Mucosa of descending colon (tissue), 3 donors: ENCODE measurements around the gene NEMP2. TPM values are rescaled to one million over a fixed set of nuclear protein-coding genes. Genes with fewer than 3 reads are reported as not detected.
"Not testable (repeated sequence)": the region's sequence is repeated elsewhere in the genome, so short reads cannot be mapped to it uniquely, and the experiment has no call there.

ENCODE experiments used
- ATAC-seq: fragments of 200-7000 bp; cut with Tn5 transposase; one replicate; pipeline ENCODE4 v1.9.1; 2020; ENCODE audit warnings: mild to moderate bottlenecking, moderate library complexity
- DNase-seq, 3 donors: peaks; one replicate each; pipeline ENCODE4 v3.0.0-alpha.2; 2020
- H3K36me3 ChIP-seq: fragments of 200-600 bp; one replicate; pipeline ENCODE4 v1.8.0; 2021; ENCODE audit warnings: low read depth, mild to moderate bottlenecking
- H3K4me1 ChIP-seq: fragments of 200-600 bp; one replicate; pipeline ENCODE4 v1.8.0; 2021; ENCODE audit warnings: low read depth, mild to moderate bottlenecking
- H3K4me3 ChIP-seq: fragments of 200-600 bp; one replicate; pipeline ENCODE4 v1.8.0; 2021; ENCODE audit warnings: mild to moderate bottlenecking
- H3K9me3 ChIP-seq: fragments of 200-600 bp; one replicate; pipeline ENCODE4 v1.8.0; 2021; ENCODE audit warnings: mild to moderate bottlenecking
- CTCF ChIP-seq: fragments of 200-600 bp; IDR thresholded peaks from one replicate; pipeline ENCODE4 v1.8.0; 2022; ENCODE audit warnings: antibody characterized with exemption, mild to moderate bottlenecking
- intact Hi-C, 2 donors: fragments of 100-400 bp; cut with DNase I in 1 of 2; cut with micrococcal nuclease in 1 of 2; formaldehyde crosslinking; loops; one replicate each; pipeline versions ENCODE4 v1.11.0 to v1.11.1; 2022; cut with DNase I, micrococcal nuclease
- total RNA-seq, 3 donors: library from RNA; stranded (reverse); fragmentation: NEBNext Ultra II Directional in 2 of 3; extraction: Animal tissue kit (Norgen Biotek cat#: 25700) in 2 of 3; gene quantifications; one replicate each; pipeline versions ENCODE4 v1.2.1 to v1.2.4, GENCODE V29; 2021 to 2023
- donor health status: DM: no; HTN: no; CAD: no; lungs with moderate emphysema.
- donor health status: DM: no; HTN: no; CAD: no.
- donor health status: DM: no; HTN: yes; CAD: no.

NEMP2 gene
- total RNA-seq, 3 donors from 2014 or later, result 1.7 to 4.1 (median 4.0) TPM

GRCh38 chr2:190501231-190501630, 33.3 kb downstream of the NEMP2 start:
- intact Hi-C loops, result no loop called here
- no peaks in the 10 kb centered on the region for H3K9me3 ChIP-seq
- no peak for ATAC-seq
- H3K4me3 ChIP-seq, result no peak overlapping the region
- TF ChIP-seq CTCF, result no peak
- peaks cover 3% of the 10 kb centered on the region for H3K36me3 ChIP-seq
- peaks cover 25% of the 10 kb centered on the region for H3K4me1 ChIP-seq
- DNase-seq, result no peak

GRCh38 chr2:190500054-190500502, 34.4 kb downstream of the NEMP2 start:
- DNase-seq, result no peak
- peaks cover 15% of the 10 kb centered on the region for H3K4me1 ChIP-seq
- no peak for TF ChIP-seq CTCF
- intact Hi-C loops, result no loop called here
- peak; percentile 54 for ATAC-seq
- no peaks in the 10 kb centered on the region for H3K9me3 ChIP-seq
- peaks cover 3% of the 10 kb centered on the region for H3K36me3 ChIP-seq
- no peak overlapping the region for H3K4me3 ChIP-seq

- DNase-seq (no peak), ATAC-seq (no peak)
- intact Hi-C loops, result no loop called here
- Histone ChIP-seq H3K4me3 (no peak overlapping the region), H3K36me3 (peaks cover 3% of the 10 kb centered on the region), H3K9me3 (no peaks in the 10 kb centered on the region), H3K4me1 (peaks cover 15% of the 10 kb centered on the region)
- TF ChIP-seq CTCF, result no peak
These were observed 35.2 kb downstream of the NEMP2 start for GRCh38 chr2:190499273-190499672.

GRCh38 chr2:190497428-190497827, 37.1 kb downstream of the NEMP2 start:
- DNase-seq, result no peak

GRCh38 chr2:190494600-190495227, 39.8 kb downstream of the NEMP2 start:
- ATAC-seq, DNase-seq, H3K36me3 ChIP-seq, H3K4me1 ChIP-seq, H3K4me3 ChIP-seq, intact Hi-C loops, H3K9me3 ChIP-seq: not testable (repeated sequence)

More at GRCh38 chr2:190497428-190497827, 37.1 kb downstream of the NEMP2 start:
- peaks cover 3% of the 10 kb centered on the region for H3K36me3 ChIP-seq
- no peak for TF ChIP-seq CTCF
- peaks cover 5% of the 10 kb centered on the region for H3K9me3 ChIP-seq
- ATAC-seq, result peak; percentile 56
- H3K4me3 ChIP-seq, result no peak overlapping the region
- intact Hi-C loops, result no loop called here
- peaks cover 7% of the 10 kb centered on the region for H3K4me1 ChIP-seq

GRCh38 chr2:190493095-190493494, 41.4 kb downstream of the NEMP2 start:
- DNase-seq, result no peak
- TF ChIP-seq CTCF, result no peak
- intact Hi-C loops, result no loop called here
- Histone ChIP-seq H3K4me1 (no peaks in the 10 kb centered on the region), H3K4me3 (no peak overlapping the region), H3K9me3 (peaks cover 8% of the 10 kb centered on the region), H3K36me3 (no peaks in the 10 kb centered on the region)
- ATAC-seq, result no peak
